GM19025 (cell line): ENCODE measurements around the gene MROH2A.
"Not testable (repeated sequence)": the region's sequence is repeated elsewhere in the genome, so short reads cannot be mapped to it uniquely, and the experiment has no call there.

Experiments
- ATAC-seq: cut with Tn5 transposase; IDR thresholded peaks from one replicate; pipeline ENCODE4 v1.9.1; 2021; ENCODE audit warnings: mild to moderate bottlenecking, low read depth, moderate library complexity; ENCODE audit not compliant: unreplicated experiment

The MROH2A gene

DNA sequence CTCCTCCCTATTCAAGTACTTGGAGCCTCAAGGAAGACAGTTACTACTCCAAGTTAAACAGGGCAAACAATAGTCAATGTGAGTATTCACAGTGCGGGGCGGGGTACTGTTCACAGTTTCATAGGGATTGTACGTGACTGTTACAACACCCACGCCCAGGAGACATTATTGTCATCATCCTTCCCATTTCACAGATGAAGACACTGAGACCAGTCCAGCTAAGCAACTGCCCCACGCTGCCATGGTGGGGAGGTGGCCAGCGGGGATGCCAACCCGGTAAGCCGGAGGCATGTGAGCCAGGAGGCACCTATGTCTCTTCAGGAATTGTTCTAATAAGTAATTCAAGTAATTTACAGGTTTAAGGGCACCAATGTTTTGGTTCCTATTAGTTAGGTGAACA is 75.2 kb downstream of the MROH2A start:
- no peak for ATAC-seq

DNA sequence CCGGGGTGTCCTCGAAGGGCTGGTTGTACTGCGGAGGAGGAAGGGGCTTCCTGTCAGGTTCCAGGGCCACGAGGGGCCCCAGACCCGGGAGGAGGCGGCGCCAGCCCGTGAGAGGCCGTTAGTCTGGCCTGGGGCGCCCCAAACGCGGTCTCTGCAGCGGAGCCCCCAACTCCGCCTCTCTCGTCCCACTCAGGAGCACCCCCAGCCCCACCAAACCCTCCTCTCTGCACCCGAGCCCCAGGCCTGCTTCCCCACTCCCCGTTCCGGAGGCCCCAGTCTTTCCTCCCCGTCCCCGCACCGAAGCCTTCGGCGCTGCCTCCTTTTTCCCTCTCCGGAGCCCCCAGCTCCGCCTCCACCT is 75.7 kb downstream of the MROH2A start:
- ATAC-seq: no peak

GRCh38 chr2:233854241-233854981 is 76.3 kb downstream of the MROH2A start, which contains the start of gene HJURP:
Gene HJURP, minus strand, starts transcription at chr2:233854535. Its CDS starts 35 bp downstream, at chr2:233854500.
- ATAC-seq: peak; percentile 98

DNA sequence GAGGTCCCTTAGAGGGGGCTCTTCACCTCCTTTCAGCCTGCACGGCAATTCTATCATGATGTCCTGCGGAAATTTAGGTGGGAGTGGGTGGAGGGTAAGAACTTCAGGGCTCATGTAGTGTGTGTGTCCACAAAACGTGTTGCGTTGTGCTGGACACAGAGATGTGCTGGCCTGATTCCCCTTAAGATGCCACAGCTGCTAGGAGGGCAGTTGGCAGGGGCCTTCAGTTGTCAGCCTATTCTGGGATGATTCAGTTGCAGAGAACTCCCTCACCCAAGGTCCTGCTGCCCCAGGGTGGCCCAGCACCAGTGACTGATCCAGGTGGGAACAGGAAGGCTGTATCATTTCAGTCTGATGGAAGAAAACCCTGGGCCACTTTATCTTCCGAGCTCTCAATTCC is 77.2 kb downstream of the MROH2A start:
- no peak for ATAC-seq

- ATAC-seq: no peak
Measured at GRCh38 chr2:233856184-233856583, 78.1 kb downstream of the MROH2A start.

- no peak for ATAC-seq
Measured at GRCh38 chr2:233857511-233858141, 79.5 kb downstream of the MROH2A start.

GRCh38 chr2:233858331-233858730 is 80.2 kb downstream of the MROH2A start:
- no peak for ATAC-seq

- no peak for ATAC-seq
Measured at GRCh38 chr2:233862261-233862768, 84.2 kb downstream of the MROH2A start.

DNA sequence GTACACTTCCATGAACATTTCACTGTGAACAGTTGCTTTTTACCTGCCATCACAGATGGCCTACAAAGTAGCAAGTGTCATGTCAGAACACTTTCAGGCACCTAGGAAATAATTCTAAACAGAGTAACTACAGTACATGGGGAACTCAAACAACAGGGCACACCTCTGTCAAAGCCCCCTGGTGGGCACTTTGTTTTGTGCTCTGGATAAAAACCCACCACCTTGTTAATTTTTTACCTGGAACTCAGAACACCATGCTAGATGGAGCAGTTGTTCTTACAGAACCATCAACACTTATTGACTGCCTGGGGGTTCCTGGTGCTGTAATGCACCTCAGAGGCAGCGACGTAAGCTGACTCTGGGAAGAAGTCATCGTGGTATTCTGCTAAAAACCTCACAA is 87.7 kb downstream of the MROH2A start:
- ATAC-seq: no peak

DNA sequence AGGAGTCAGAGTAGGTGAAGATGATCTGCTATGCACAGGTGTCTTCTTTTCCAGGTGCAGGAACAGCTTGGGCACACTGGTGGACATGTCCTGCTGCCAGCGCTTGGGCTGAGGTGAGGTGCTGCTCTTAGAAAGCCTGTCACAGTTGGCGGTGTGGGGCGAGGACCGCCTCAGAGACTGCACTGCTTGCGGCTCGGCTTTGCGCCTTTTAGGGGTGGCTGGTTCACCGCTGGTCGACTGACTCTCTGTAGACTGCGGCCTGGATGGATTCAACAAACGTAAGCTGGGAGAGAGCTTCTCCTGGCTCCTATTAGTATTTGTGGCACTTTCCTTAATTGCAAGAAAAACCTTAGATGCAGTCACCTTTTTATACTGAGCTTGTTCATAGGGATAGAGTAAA is 88.3 kb downstream of the MROH2A start:
- no peak for ATAC-seq

GRCh38 chr2:233867993-233868532 is 89.9 kb downstream of the MROH2A start, which contains the start of gene MSL3B:
Gene MSL3B, minus strand, starts transcription at chr2:233868386.
- ATAC-seq: no peak

- ATAC-seq: no peak
Measured at GRCh38 chr2:233871432-233871831, 93.3 kb downstream of the MROH2A start.

- not testable (repeated sequence) for ATAC-seq
Measured at GRCh38 chr2:233872125-233872524, 94.0 kb downstream of the MROH2A start.

DNA sequence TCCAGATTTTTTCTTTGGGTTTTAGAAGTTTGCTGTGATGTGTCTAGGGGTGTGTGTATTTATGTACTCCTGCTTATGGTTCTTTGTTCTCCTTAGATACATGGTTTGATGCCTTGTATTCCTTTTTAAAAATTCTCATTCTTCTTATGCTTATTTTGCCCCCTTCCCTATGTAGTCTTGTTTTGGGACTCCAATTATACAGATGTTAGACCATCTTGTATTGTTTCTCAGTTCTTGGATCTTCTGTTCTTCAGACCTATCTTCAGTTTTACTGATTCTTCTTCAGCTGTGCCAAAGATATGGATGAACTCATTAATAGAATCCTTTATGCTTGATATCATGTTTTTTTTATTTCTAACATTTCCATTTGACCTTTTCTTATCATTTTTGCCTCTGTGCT is 104.2 kb downstream of the MROH2A start:
- no peak for ATAC-seq
